K562 (cell line): Measurements from ENCODE around the gene CYS1.

Experiments
- ARHGAP35 ChIP-seq: fragments of 450-650 bp; IDR thresholded peaks from 2 replicates; pipeline ENCODE4 v1.6.1; 2018; ENCODE audit not compliant: partially characterized antibody
- CBX2 ChIP-seq: fragments of 200-600 bp; sonication (generic); IDR thresholded peaks from one replicate; pipeline ENCODE4 v1.6.1; 2012; ENCODE audit warnings: mild to moderate bottlenecking, low read length, inconsistent platforms; ENCODE audit not compliant: insufficient read depth, poor library complexity, severe bottlenecking
- GTF2F1 ChIP-seq: IDR thresholded peaks from 2 replicates; pipeline ENCODE4 v1.6.1; 2011; ENCODE audit warnings: low read depth, low read length, improper control_type of control experiment
- HNRNPL ChIP-seq: fragments of 200-400 bp; formaldehyde crosslinking; IDR thresholded peaks from 2 replicates; pipeline ENCODE4 v1.6.1; 2017; ENCODE audit warnings: low read depth, mild to moderate bottlenecking, low read length
- MXI1 ChIP-seq: IDR thresholded peaks from 2 replicates; pipeline ENCODE4 v1.6.1; 2011; ENCODE audit warnings: low read depth, mild to moderate bottlenecking, improper control_type of control experiment, low read length
- RFX5 ChIP-seq: IDR thresholded peaks from 2 replicates; pipeline ENCODE4 v1.6.1; 2011; ENCODE audit warnings: low read depth, mild to moderate bottlenecking, improper control_type of control experiment, low read length
- ZNF561 ChIP-seq: fragments of 450-650 bp; formaldehyde crosslinking; conservative IDR thresholded peaks from 2 replicates; pipeline ENCODE4 v1.4.0; 2020; ENCODE audit warnings: mild to moderate bottlenecking, moderate library complexity
- TF ChIP-seq, protein P1 (sequence below), 3 experiments: IDR thresholded peaks in 2 of 3; conservative IDR thresholded peaks in 1 of 3; 2 replicates each; pipeline ENCODE4 v1.5.1; 2011 to 2012; ENCODE audit warnings: low read length in 3 of 3, mild to moderate bottlenecking in 3 of 3, control low read depth in 2 of 3, improper control_type of control experiment in 1 of 3, inconsistent platforms in 1 of 3, low read depth in 1 of 3, mixed read lengths in 1 of 3, moderate library complexity in 1 of 3; ENCODE audit not compliant: insufficient read depth in 2 of 3

DNA sequence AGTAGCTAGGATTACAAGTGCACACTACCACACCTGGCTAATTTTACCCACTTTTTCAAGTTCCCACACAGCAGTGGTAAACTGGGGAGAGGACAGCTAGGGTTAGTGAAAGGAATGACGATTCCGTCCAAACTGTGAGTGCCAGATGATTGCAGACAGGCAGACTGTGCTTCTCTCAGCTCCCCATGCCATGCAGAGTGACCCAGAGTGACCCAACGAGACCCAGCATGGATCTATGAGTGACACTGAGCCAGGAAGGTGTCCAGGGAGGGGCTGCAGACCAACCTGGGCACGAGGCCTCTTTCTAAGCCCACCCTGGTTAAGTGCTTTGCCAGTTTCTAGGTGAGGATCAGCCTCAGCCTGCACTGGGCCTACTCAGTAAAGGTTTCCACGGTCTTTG, 44.6 kb downstream of the CYS1 start:
- TF ChIP-seq CBX2 (no peak), GTF2F1 (no peak), HNRNPL (no peak), RFX5 (no peak), MXI1 (no peak), ARHGAP35 (no peak), ZNF561 (CRISPR knock-in tag) (no peak)
- TF ChIP-seq, protein P1, sequence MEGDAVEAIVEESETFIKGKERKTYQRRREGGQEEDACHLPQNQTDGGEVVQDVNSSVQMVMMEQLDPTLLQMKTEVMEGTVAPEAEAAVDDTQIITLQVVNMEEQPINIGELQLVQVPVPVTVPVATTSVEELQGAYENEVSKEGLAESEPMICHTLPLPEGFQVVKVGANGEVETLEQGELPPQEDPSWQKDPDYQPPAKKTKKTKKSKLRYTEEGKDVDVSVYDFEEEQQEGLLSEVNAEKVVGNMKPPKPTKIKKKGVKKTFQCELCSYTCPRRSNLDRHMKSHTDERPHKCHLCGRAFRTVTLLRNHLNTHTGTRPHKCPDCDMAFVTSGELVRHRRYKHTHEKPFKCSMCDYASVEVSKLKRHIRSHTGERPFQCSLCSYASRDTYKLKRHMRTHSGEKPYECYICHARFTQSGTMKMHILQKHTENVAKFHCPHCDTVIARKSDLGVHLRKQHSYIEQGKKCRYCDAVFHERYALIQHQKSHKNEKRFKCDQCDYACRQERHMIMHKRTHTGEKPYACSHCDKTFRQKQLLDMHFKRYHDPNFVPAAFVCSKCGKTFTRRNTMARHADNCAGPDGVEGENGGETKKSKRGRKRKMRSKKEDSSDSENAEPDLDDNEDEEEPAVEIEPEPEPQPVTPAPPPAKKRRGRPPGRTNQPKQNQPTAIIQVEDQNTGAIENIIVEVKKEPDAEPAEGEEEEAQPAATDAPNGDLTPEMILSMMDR (IDR thresholded peaks at IDR 0.05 in 2 of 3, conservative IDR thresholded peaks at IDR 0.05 in 1 of 3; ENCODE audit: insufficient read depth in 2 of 3, low read depth in 1 of 3, low read length in 3 of 3) = no peak
